GM18951 (cell line): Measurements from ENCODE around the gene KCNK16.

Source experiments
- POLR2A ChIP-seq: IDR thresholded peaks from 4 replicates; pipeline ENCODE4 v1.6.1; 2011; ENCODE audit warnings: mild to moderate bottlenecking; ENCODE audit not compliant: insufficient read length, insufficient read depth; ENCODE audit errors: extremely low read depth
- in situ Hi-C: fragments of 300-500 bp; cut with MboI; formaldehyde crosslinking; loops from one replicate; pipeline ENCODE4 v1.12.0; 2022; ENCODE audit warnings: low sequenced_read_pairs, mixed read lengths, inconsistent platforms; ENCODE audit not compliant: unreplicated experiment

KCNK16 gene

DNA sequence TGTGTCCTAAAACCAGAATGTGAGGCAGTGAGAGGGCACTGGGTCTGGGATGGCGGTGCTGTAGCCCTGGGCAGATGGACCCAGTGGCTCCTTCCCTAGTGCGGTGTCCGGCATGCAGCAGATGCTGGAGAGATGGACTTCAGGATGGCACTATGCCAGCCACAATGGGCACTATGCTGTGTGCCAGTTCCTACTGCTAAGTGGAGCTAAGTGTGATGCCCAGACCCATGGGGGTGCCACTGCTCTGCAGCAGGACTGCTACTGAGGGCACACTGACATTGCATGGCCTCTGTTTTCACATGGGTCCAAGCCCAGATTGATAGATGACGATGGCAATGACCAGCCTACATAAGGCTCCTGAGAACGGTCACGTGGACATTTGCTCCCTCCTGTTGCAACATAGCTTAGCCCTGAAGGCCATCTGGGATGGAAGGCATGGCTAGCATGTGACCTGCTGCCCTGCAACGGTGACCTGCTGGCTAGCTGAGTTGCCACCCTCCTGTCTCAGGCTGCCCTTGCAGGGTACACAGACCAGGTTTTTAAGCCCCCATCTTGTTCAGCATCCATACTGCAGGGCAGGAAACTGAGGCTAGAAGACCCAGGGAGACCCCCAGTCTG lies 31.3 kb upstream of the KCNK16 start:
- in situ Hi-C loops, result loop anchor here (25.0 kb wide), 1 partner anchor 933 kb away; no protein-coding TSS in a partner anchor

DNA sequence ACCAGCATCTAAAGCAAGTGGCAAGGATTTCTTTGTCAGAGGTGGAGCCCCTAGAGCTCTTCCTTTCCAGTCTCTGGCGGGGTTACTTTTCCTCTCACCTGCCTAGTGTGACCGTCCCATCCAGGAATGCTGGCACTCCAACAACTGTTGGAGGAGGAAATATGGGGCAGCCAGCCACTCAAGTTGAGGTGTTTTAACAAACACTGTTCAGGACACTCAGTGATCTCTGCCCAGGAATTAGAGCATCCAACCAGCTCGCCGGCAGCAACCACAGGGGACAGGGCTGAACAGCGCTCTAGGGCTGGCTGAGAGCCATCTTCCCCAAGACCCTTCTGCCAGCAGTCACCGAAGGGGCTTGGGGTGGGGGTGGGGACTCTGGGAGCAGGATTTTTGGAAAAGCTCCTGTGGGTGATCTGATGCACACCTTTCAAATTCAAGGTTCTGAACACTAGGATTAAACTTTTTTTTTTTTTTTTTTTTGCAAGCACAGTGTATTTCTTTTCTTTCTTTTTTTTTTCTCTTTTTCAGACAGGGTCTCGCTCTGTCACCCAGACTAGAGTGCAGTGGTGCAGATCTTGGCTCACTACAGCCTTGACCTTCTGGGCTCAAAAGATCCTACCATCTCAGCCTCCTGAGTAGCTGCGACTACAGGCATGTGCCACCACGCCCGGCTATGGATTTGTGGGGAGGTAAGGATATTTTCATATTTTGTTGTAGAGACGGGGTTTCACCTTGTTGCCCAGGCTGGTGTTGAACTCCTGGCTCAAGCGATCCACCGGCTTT lies 28.4 kb upstream of the KCNK16 start:
- in situ Hi-C loops, result loop anchor here (25.0 kb wide), 1 partner anchor 936 kb away; no protein-coding TSS in a partner anchor
- no peak for TF ChIP-seq POLR2A

More for the DNA sequence above, 31.3 kb upstream of the KCNK16 start:
- no peak for TF ChIP-seq POLR2A

DNA sequence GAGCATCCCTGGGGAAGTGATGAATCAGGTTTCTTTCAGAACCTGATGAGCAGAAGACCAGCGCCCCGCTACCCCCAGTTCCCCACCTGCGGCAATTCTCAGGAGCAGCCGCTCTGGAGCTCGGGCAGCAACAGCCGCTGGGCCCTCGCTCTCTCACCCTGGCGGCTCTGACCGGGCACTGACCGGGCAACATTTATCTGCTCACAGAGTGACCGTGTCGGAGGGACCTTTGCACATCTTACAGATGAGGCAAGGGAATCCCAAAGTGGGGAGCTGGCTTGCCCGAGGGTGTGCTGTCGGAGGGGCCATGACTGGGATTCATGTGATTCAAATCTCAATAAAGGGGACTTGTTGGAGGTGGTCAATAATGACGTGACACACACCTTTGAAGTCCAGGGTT lies 26.2 kb upstream of the KCNK16 start:
- no peak for TF ChIP-seq POLR2A
- in situ Hi-C loops, result no loop called here

DNA sequence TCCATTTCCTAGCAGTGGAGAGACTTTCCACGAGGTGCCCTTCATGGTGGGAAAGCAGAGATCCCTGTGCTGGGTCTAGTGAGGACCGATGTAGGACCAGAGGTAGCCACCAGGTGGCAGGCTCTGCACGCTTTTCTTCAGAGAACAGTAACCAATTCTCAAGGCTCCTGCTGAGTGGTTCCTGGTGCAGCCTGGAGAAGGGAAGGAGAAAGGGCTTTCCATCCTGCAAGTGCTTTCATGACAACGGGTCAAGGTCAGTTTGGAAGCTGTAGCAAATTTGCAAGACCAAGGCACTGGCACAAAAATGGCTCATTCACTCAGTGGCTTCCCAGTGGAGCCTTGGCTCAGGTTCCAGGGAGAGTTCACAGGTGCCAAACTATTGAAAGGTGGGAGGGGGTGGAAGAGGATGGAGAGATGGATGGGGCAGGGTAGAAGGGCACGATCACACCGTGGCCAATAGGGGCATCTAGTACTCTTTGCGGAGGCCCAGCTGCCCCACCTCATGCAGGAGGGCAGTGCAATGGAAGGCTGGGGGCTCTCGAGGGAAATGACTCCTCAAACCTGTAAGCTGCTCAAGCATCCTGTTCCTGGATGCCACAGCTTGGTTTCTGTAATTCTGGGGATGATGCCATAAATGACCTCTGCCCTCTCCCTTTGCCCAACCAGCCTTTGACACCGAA lies 25.5 kb upstream of the KCNK16 start:
- no peak for TF ChIP-seq POLR2A
- in situ Hi-C loops, result no loop called here

DNA sequence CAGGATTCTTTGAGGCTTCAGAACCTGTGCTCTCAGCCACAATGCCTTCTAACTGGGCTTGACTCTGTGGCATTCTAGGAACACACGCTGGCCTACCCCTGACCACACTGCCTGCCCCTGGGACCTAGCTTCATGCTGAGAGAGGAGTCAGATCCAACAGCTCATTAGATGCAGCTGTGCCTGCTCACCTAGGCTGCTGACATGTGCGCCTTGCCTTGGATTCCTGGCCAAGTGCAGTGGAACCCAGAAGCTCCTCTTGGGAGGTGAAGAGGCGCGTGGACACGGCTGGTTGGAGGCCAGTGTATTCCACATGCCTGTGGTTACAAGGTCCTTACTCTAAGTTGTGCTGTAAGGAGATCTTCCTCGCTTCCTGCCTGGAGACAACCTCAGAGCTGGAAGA lies 24.7 kb upstream of the KCNK16 start:
- in situ Hi-C loops, result no loop called here
- no peak for TF ChIP-seq POLR2A

DNA sequence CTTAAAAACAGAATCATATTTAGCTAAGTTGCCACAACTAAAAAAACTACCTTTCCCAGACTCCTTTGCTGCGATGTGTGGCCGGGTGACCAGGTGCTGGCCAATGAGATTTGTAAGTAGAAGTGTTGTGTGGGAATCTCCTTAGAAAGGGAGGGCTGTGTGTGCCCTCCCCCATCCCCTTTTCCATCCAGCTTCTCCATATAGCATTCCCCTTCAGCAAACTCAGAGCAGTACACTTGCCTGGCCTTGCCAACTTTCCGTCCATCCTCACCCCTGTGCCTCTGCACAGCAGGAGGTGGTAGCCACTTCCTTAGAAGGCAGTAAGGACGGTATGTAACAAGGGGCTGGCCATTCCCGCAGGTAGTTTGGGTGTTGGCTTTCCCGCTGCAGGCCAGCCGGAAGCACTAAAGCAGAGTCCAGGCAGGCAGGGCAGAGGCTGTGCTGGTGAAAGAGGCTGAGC lies 22.3 kb upstream of the KCNK16 start:
- in situ Hi-C loops, result no loop called here
- TF ChIP-seq POLR2A, result no peak

DNA sequence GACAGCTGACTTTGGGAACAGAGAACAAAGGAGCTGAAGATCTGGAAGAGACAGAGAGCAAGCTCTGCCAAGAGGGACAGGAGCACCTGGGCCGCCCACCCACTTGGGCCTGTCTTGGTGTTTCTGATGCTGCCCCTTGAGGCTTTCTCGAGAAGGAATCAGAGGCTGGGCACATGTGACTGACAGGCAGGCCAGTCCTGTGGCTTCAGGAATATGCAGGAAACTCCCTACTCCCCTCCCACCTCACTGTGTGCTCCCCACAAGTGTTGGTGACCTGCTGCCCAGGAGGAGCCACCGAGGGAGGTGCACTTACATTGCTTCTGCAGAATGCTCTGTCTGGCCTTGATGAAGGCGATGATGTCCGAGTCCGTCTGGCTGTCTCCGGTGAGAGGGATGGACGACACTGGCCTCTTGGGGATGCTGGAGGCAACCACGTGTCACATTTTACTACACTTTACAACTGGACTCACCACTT lies 20.9 kb upstream of the KCNK16 start:
- in situ Hi-C loops, result no loop called here
- TF ChIP-seq POLR2A, result no peak

DNA sequence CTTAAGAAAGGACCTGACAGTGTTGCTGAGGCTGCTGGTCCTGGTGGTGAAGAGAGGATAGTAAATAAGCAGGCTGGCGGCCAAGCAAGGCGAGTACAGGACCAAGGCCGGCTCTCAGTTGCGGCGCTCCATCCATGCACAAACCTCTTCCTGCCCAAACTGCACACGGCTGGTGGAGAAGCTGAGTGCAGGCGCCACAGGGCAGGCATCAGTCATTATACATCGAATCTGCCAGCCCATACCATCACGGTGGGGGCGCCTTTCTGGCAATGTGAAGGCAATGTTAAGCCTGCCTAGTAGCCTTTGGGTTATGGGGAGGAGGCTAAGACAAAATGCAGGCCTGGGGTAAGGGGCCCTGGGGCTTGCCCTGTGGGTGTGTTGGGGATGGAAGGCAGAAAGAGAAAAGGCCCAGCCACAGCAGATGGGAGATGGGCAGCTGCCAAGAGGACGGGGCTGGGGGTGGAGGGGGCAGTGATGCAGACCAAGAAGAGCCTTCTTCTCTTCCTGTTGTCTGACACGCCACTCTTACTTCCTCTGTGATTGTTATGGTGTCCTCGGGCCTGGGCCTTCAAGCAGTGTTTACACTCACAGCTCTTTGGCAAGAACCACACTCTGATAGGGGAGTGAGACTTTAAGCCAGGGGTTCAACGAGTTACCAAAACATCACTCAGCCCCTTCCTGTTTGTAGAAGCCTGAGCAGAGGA lies 20.3 kb upstream of the KCNK16 start:
- in situ Hi-C loops, result no loop called here
- TF ChIP-seq POLR2A, result no peak

DNA sequence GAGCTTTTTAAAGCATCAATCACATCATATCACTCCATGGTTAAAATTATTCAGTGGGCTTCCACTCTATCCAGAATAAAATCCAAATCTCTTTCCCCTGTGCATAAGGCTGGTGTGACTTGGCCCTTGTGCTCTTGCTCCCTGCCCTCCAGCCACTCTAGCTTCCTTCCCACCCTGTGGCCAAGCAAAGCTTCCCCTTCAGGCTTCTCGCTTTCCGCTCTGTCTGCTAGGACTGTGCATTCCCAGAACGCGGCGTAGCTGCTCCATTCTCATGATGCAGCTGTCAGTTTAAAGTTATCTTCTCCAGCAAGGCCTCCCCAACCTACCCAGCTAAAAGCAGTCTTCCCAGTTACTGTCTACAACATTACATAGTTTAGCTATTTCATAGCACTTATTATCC lies 19.4 kb upstream of the KCNK16 start:
- TF ChIP-seq POLR2A, result no peak
- in situ Hi-C loops, result no loop called here

DNA sequence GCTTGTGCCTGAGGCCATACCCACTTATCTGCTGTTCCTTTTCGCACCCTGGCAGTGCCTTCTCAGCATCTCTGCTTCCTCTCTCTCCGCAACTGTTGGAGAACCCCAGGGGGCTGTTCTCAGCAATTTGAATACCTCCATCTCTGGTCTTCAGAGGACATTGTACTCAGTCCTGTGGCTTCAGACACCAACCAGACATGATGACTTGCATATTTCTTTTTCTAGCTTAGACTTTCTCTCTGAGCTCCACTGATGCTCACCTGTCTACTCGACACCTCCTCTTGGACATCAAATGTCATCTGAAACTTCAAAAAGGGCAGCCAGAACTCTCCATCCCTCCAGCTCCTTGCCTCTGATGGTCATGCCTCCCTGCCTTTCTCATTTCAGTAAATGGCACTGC lies 18.9 kb upstream of the KCNK16 start:
- TF ChIP-seq POLR2A, result no peak
- in situ Hi-C loops, result no loop called here

DNA sequence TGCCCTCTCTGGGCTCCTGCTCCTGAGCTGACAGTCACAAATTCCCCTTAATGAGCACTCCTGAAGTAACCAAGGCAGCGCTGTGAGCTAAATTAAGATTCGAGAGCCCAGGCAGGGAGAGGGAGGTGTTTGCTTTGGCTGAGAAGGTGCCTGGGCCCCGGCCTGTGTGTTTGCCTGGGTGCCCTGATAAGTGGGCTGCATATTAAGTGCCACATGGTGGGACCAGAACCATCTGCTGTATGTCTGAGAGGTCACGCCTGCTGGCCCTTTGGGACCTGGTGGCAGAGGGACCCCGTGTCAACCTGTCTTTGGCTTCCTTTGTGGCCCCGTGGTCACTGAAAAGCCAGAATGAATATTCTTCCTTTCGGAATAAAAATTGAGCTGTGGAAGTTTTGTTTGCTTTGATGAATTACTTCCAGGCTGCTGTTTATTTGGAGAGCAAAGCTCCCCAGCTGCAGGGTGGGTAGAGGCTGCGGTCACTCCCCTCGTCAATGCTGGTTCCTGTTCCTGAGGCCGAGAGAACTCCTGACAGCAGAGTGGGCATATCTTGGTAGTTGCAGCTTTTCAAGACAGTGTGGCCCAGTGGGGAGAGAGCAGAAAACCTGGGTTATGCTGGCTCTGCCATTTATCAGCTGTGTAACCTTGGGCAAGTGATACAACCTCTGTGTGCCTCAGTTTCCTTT lies 17.5 kb upstream of the KCNK16 start:
- in situ Hi-C loops, result no loop called here

DNA sequence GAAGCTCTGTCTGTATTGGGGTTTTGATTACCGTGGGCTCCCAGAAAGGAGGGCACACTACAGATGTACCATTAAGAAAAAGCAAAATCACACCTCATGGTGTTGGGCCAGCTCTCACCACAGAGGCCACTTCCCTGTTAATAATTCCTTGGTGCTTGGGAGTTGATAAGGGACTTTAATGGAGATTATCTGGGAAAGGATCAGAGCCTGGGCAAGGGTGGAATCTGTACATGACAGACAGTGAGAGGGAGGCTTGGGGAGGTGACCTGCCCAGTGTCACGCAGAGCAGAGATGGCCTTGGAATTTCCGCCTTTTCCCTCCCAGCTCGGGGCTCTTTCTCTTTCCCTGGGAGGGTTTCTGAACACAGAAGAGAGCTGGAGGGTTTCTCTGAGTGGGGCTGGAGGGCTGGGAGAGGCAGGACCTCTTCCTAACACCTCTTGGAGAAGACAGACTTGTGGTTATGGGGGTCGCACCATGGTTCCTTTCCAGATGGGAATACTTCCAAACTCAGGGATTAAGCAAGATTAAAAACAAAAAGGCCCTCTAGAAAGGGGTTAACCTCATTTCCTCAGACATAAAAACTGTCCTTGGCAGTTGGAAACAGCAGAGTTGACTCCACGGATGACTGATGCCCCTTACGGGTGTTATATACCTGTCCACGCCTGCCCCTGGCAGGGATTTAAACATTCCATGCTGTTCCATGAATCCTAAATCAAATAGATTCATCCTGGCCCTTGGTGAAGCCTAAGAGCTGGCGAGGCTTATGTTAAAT lies 16.8 kb upstream of the KCNK16 start:
- in situ Hi-C loops, result no loop called here
- no peak for TF ChIP-seq POLR2A

More for the DNA sequence above, 17.5 kb upstream of the KCNK16 start:
- TF ChIP-seq POLR2A, result no peak
